SH-SY5Y (cell line): ENCODE measurements around the gene SH2D1A.

Experiments
- GATA2 ChIP-seq: IDR thresholded peaks from 2 replicates; pipeline ENCODE4 v1.6.1; 2011; ENCODE audit warnings: mild to moderate bottlenecking, low read depth, low read length
- GATA3 ChIP-seq: IDR thresholded peaks from 2 replicates; pipeline ENCODE4 v1.6.1; 2011; ENCODE audit warnings: low read depth, mild to moderate bottlenecking, low read length, moderate library complexity

The SH2D1A gene

DNA sequence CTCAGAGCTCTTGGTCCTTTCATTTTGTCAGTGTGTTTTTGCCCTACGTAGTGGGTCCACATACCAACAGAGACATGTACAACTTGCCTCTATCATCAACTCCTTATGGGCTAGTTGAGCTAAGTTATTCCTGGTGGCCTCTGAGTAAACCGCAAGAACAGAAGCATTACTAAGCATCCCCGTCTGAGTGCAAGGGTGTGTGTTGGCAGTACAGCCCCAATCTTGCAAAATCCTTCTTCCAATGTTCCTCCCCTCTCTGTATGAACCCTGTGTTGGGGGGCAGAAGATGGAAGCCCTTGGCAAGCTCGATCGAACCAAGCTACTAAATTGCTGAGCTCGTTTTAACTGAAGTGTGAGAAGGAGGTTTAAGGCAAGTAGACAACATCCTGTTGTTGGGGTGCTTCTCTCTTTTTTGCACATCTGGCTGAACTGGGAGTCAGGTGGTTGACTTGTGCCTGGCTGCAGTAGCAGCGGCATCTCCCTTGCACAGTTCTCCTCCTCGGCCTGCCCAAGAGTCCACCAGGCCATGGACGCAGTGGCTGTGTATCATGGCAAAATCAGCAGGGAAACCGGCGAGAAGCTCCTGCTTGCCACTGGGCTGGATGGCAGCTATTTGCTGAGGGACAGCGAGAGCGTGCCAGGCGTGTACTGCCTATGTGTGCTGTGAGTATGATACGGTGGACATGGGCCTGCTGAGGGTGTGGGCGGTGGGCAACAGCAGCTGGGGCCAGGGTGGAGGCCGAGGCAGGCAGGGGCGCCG, at the start of gene SH2D1A:
SH2D1A (plus strand) TSS at position 447 of the 760 bp plus-strand sequence; CDS start at position 527, 80 bp downstream.
- TF ChIP-seq GATA3: no peak

DNA sequence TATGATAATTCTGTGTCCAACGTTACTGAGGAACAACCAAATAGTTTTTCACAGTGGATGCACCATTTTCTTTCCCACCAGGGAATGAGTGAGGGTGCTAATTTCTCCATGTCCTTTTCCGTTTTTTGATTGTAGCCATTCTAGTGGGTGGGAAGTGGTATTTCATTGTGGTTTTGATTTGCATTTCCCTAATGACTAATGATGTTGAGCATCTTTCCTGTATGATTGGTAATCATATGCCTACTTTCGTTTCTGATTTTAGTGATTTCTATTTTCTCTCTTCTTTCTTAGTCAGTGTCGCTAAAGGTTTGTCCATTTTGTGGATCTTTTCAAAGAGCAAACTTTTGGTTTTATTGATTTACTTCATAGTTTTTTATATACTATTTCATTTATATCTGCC, 46.0 kb upstream of the SH2D1A start:
- TF ChIP-seq GATA2 (no peak), GATA3 (no peak)

DNA sequence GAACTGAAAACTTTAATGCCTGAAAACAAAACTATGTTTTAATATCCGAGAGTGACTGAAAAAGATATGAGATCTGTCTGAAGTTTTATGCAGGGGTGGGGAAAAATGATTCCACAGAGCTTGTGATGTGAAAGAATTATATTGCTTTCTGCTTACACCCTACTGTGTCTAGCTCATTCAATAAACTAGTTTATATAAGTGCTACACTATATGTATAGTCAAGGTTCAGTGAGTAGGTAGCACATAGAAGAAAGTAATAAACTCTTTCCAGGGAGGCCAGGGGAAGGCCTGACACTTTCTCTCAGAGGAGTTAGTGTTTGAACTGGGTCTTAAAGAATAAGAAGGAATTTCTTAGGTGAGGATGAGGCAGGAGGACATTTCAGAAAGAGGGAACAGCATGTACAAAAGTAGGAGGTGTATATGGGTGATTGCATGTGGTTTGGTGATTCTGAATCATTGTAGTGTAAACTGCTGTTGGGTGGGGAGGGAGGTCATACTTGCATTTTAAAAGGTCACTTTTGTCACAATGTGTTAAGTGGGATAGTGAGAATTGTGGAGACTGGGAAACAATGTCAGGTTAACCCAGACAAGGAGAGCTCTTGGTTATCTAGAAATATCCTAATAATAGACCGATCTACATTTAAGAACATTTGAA, 39.0 kb upstream of the SH2D1A start:
- no peak for TF ChIP-seq GATA3
- no peak for TF ChIP-seq GATA2

DNA sequence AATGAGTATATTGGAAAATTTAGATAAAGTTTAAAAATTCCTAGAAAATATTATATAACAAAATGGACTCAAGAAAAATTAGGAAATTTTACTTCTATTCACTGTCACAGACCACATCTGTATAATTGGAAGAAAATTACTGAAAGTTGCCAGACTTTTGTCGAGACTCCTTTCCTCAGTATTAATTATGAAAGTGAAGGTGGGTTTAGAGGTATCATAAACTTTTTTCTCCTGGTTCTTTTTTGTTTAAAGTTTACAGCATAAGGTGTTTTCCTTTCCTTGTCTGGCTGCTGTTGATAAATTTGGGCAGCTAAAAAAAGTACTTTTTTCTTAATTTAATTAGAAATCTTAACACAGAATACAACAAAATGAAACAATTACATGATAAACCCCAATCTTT, 20.6 kb upstream of the SH2D1A start:
- TF ChIP-seq GATA2: no peak
- TF ChIP-seq GATA3: no peak

DNA sequence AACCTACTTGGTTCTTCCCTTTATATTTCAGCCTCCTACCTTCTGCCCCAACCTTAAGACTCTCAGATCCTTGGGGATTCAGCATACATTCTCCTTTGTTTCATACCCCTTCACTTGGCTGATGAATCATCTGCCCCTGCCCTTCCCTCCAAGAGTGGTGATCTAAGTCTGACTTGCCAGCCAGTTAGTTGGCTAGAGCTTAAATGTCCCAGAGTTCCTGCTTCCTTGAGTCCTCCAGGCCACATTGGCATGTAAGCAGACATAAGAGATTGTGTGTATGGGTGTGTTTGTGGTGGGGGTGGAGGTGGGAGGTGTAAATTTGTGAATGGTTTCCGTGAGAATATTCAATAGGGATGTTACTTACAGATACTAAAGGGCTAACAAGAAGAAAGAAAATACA, 17.6 kb upstream of the SH2D1A start:
- TF ChIP-seq GATA2: no peak
- no peak for TF ChIP-seq GATA3

DNA sequence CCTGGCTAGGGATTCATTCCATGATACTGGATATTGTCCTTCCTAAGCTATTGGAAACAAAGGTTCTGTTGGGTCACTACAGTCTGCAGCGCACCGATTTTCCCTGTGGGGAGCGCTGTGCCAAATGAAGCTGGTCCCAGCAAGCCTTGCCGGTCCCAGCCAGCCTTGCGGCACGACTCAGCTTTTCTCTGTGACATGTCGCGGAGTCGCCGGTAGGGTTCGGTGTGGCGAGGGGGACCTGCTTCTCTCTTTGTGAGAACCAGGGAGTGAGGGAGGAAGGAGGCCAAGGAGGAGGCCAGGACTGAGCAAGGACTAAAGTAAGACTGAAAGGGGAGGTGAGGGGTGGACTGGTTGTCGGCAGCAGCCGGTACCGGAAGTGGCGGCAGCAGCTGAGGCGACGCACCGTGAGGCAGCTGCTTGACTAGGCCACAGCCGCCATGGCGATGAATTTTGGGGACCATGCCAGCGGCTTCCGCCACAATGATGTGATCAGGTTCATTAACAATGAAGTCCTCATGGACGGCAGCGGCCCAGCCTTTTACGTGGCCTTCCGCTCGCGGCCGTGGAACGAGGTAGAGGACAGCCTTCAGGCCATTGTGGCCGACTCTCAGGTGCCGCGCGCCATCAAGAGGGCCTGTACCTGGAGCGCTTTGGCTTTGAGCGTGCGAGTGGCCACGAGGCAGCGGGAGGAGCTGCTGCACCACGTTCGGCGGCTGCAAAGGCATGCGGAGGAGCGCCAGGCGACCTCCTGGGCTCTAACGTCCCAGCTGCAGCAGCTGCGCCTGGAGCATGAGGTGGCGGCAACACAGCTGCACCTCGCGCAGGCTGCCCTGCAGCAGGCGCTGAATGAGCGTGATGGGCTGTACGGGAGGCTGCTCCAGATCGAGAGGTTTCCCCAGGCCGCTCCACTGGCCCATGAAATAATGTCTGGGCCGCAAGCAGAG, 13.6 kb upstream of the SH2D1A start, which contains the start of gene TEX13D:
TEX13D (plus strand) TSS at position 180 of the 944 bp plus-strand sequence; CDS start at position 438, 258 bp downstream.
- no peak for TF ChIP-seq GATA2
- no peak for TF ChIP-seq GATA3

DNA sequence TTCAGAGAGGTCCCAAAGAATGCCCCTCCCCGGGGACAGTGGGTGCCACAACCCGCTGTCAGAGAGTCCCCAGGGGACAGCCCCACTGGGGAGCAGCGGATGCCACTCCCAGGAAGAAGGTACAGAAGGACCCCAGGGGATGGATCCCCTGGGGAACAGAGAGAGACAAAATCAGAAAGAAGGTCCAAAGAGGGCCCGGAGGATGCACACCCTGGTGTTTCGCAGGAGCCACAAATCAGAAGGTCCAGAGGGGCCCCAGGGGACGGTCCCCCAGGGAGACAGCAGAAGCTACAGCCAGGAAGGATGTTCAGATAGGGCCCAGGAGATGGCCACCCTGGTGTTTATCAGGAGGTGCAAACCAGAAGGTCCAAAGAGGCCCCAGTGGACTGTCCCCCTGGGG, 12.5 kb upstream of the SH2D1A start:
- TF ChIP-seq GATA3: no peak

DNA sequence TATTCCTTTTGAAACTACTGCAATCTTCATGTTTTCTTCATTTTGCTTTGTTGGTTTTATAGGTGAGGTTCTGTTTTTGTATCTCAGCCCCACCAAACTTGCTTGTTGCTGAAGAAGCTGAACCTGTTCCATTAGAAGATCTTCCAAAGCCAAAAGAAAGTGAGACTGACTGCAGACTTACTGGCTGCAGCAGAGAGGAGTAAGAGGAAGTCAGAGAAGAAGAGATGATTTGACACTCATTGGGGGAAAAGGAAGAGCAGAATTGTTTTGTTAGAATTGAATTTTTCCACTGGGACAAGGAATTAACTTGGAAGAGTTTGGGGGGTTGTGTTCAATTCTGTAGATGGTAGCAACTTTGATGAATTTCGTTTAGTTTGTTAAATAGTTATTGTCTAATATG, 10.8 kb upstream of the SH2D1A start:
- no peak for TF ChIP-seq GATA3
- TF ChIP-seq GATA2: no peak

DNA sequence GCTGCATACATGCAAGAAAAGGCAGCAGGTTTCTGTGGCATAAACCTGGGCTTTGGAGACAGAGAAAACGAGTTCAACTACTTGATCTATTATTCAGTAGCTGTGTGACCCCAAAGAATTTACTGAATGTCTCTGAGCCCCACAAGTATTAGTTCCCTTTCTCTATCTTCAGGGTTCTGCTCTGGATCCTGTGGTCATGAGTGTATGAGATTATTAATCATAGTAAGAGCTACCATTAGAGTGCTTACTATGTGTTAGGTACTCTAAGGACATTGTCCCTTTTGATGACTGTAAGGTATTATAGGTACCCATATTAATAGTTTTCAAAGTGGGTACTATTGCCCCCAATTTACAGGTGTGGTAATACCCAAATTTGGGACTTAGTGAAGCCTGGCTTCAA, 8.4 kb upstream of the SH2D1A start:
- TF ChIP-seq GATA2 (no peak), GATA3 (no peak)

DNA sequence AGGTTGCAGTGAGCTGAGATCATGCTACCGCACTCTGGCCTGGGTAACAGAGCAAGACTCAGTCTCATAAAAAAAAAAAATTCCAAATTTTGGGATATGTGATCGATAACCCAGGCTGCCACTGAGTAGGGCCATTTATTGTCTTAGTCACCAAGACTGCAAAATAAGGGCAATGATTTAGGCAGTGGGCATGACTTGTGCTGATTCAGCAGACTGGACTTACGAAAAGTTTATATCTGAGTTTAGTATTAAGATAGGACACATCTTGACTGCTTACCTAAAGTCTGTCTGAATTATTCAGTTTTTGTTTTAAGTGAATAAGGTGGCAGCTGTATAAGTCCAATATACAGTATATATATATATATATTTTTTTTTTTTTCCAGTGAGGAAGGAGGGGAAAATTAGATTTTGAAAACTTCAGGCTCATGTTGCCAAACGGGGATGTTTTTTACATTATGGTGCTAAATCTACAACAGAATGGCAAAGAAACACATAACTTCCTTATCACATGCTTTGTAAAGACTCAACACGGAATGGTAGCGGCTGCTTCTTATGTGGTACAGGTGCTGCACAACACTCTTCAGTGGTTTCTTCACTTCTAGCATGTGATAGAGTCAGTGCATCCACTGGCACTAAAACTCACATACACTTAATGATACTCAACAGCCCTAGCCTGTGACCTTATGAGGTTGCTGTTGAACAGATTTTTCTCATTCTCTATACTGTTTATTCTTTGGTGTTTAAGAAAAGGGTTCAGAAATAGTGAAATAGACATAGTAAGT, 7.4 kb upstream of the SH2D1A start:
- TF ChIP-seq GATA2 (no peak), GATA3 (no peak)

DNA sequence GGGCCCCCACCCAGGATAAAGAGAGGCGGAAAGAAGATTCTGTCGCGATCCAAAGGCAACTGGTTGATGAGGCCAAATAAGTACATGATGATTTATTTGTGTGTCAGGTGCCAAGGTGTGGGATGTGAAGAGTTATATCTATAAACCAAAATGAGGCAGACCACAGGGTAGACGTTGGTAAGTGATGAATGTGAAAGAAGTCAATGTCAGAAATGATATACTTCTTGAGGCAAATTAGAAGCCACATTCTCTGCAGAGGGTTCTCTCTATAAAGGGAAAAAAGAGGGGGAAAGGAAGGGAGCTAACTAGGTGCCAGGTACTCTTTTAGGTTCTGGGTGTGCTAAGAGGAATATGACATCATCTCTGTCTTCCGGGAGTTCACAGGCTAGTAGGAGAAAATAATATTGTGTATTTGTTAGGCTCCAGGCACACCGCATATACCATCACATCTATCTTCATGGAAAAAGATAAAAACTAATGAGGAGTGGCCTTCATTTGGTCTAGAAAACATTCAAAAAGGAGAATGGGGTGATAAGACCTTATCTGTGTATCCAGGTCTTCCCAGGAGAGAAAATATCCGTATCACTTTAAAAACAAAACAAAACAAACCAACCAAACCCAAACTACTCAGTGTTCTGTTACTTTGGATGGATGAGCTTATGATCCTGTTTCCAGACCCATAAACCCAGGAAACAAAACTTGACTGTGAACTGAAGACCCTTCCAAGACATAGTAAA, 4.8 kb upstream of the SH2D1A start:
- no peak for TF ChIP-seq GATA3
- TF ChIP-seq GATA2: no peak

DNA sequence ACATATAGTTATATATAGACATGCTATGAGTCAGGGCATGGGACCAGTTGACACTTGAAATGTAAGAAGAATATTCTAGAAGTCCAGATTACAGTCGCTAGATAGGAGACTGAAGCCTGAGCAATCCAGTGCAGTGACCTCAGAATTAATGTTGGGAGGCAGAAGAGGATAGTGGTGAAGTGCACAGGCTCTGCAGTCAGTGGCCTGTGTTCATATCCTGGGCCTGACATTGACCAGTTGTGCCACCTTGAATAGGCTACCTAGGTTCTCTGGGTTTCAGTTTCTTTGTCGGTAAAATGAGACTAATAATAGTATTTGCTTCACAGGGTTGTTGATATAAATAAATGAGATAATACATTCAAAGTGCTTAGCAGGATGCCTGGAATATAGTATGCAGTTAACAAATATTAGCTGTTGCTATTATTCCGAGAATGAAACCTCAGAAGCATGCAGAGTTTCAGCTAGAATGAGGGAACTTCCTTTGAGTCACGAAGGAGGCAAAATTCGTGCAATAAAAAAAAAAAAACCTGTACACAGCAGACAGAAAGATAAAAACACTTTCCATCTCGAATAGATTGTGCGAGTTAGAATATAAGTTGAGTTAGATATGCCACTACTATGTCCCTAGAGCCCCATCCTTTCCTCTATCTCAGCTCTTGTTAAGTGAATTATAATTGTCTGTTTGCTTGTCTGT, 4.0 kb upstream of the SH2D1A start:
- TF ChIP-seq GATA2 (no peak), GATA3 (no peak)
